ENCODE data around the gene FADS3.

Gene FADS3

DNA sequence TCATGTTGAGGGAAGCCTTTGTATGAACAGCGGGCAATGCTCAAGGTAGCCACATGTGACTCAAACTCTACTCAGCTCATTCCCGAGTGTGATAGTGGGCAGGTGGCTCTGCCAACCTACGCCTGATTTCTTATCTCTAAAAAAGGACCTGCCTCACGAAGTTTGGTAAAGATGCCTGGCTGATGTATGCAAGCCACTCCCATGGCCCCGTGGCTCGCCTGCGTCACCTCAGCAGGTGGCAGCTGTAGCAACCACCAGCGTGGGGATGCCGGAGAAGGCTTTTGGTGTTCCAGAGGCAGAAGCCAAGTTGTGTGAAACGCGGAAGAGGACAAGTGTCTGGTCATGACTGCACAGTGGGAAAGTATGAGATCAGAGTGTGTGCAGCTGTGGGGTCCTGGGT is 57.9 kb downstream of the FADS3 start:
- DNase-seq = peak; percentile 52

GRCh38 chr11:61832754-61833153 is 58.6 kb downstream of the FADS3 start:
- peak; percentile 62 for DNase-seq

- no peak for DNase-seq
Observed at GRCh38 chr11:61832207-61832606, 59.1 kb downstream of the FADS3 start.

DNA sequence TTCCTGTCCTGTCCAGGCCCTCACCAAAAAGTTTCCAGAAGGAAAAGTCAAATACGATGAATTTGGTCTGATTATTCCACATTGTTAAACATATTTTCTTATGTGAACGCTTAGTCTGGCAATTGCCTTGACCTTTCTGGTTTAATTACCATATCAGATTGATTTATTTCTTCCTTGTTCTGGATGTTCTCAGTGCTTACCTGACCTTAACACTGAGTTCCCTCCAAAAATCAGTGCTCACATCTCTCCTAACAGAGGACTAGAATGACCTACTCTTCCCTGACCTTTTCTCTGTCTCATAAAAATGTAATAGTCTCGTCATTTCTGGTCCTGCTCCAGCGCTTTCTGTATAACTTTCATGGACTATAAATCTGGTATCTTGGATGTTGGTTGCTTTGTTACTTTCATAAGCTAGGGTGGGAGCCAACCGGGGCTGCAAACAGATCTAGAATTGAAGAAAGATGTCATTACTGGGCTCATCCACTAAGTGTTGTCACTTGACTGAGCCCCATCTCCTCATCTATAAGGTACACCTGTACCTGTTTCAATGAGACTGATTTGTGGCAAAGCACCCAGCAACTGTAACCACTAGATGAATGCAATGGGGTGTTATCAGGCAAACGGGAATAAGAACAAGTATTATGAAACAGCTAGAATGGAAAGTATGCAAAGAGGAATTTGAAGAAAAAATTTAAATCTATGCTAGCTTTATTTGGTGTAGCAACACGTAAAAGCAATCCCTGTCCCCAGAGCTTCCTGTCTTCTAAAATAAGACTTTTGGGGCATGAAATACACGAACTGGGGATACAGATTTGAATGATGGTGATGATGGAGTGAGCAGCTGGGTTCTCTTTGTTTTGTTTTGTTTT is 60.9 kb downstream of the FADS3 start:
- no peak for DNase-seq

DNA sequence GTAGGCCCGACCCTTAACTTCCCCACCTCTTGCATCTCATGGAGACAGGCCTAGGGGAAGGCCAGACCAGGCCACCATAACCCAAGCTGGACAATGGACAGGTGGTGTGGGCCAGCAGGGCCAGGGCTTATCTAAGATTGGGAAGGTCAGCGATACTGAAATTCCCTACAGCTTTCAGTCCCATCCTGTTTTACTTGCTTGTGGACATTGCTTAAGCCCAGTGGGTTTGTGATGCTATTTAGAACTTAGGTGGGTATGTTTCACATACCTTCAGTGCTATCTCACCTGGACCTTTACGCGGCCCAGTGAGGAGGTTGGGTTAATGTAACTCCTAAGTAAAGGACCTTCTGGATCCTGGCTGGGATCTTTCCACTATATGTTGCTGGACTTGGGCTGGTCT is 61.5 kb downstream of the FADS3 start:
- DNase-seq = no peak

DNA sequence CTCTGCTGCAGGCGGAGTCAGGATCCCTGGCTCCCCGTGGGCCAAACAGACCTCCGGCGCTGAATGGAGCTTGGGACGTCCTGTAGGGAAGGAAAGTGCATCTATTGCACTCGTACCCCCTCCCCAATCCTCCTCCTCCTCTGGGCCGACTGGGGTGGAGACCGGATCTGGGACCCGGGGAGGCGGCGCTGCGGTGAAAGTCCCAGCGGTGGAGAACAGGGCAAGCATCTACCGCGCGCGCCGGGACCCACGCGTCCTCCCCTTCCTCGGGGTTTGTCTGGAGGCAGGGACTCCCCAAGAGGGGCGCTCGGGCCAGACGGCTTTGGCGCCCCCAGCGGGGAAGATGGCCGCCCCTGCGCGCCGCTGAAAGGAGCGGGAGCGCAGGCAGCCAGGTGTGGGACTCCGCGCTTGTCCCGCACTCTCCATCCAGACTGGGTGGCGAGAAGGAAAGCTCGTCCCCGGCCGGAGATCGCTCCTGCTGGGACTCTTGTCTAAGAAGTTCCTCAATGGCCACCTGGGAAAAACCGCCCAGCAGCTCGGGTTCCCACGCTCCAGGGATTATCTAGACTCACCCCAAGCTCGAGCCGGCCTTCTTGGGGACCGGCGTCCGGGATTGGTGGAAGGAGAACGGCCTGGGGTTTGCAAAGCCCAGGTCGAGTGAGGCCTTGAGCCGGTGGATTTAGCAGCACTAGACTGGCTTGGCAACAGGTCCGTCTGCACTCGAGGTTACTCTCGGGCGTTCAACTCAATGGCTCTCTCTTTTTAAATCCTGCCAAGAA is 62.5 kb downstream of the FADS3 start:
- DNase-seq = peak; percentile 80

DNA sequence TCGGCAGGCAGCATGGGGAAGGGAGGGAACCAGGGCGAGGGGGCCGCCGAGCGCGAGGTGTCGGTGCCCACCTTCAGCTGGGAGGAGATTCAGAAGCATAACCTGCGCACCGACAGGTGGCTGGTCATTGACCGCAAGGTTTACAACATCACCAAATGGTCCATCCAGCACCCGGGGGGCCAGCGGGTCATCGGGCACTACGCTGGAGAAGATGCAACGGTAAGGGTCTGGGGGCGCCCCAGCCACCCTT is 63.0 kb downstream of the FADS3 start:
- no peak for DNase-seq

GRCh38 chr11:61827571-61828378 is 63.6 kb downstream of the FADS3 start, which contains the start of gene FADS2:
TSS of gene FADS2 (plus strand) at chr11:61828300. CDS start at chr11:61828391, 91 bp downstream.
- DNase-seq = peak; percentile 99

- peak; percentile 86 for DNase-seq
Observed at GRCh38 chr11:61826930-61827570, 64.3 kb downstream of the FADS3 start.

Data from hematopoietic multipotent progenitor cell treated with erythropoietin and hydrocortisone succinate and interleukin-3 and kit ligand, for 4 days (in vitro differentiated cells).